Fibroblast of upper back skin (primary cell): Measurements from ENCODE around the gene VAV2.

Experiments
- DNase-seq: peaks from one replicate; pipeline ENCODE4 v3.0.0-alpha.2; 2013

Gene VAV2

GRCh38 chr9:133810556-133811195 is 181.4 kb downstream of the VAV2 start:
- DNase-seq = no peak

- no peak for DNase-seq
Measured at GRCh38 chr9:133809335-133809734, 182.8 kb downstream of the VAV2 start.

DNA sequence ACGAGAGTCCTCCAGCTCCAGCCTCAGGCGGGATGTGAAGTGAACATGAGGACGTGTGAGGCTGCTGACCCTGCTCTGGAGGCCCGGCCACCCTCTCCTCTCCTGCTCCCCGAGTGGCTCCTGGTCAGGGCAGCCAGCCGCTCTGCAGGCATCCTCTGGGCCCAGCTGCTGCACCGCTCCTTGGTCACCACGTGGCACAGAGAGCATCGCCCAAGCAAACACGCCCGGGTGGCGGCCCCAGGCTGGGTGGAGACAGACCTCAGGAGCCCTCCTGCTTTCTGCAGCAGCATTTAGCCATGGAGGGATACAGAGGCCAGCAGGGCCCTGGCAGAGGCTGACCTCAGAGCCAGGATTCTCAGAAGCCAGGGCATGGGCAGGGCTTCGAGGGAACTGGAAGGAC is 184.3 kb downstream of the VAV2 start:
- no peak for DNase-seq

GRCh38 chr9:133807037-133807436 is 185.1 kb downstream of the VAV2 start:
- no peak for DNase-seq

GRCh38 chr9:133806623-133807010 is 185.5 kb downstream of the VAV2 start:
- DNase-seq = no peak

GRCh38 chr9:133805876-133806622 is 186.1 kb downstream of the VAV2 start:
- DNase-seq = no peak

- no peak for DNase-seq
Measured at GRCh38 chr9:133804199-133804598, 187.9 kb downstream of the VAV2 start.

- DNase-seq = no peak
Measured at GRCh38 chr9:133803745-133804144, 188.4 kb downstream of the VAV2 start.

GRCh38 chr9:133803028-133803585 is 189.0 kb downstream of the VAV2 start:
- peak; percentile 31 for DNase-seq

- DNase-seq = no peak
Measured at GRCh38 chr9:133801739-133802138, 190.4 kb downstream of the VAV2 start.

DNA sequence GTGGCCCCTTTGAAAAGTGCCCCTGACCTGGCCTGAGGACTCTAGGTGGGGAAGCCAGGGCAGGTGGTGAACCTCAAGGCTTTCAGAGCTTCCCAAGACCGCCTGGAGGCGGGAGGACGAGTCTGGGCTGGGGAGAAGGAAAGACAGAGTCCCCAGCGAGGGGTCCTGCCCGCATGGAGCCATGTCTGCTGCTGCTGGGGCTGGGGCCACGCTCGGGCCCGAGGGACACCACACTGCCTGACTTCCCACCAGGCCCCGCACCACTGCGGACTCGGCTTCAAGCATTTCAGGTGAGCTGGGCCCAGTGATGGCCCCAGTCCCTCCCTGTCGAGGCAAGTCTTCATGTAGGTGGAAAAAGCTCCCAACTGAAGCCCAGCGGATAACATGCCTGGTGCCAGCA is 191.9 kb downstream of the VAV2 start:
- DNase-seq = no peak

- no peak for DNase-seq
Measured at GRCh38 chr9:133799716-133800115, 192.4 kb downstream of the VAV2 start.

DNA sequence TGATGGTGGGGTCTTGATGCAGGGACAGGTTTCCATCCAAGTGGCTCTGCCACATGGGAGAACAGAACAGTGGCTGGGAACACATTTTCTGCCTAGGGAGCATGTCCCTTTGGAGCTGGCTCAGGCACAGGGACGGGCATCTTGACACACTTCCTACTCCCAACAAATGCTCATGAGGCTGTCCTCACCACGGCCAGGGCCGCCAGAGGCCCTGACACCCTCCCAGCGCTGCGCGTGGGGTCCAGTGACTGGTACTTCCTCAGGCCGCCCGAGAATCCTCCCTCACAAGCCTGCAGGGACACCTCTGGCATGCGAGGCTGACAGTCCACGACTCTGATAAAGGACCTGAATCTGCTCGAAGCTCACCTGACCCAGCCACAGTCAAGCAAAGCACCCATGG is 193.0 kb downstream of the VAV2 start:
- DNase-seq = no peak

DNA sequence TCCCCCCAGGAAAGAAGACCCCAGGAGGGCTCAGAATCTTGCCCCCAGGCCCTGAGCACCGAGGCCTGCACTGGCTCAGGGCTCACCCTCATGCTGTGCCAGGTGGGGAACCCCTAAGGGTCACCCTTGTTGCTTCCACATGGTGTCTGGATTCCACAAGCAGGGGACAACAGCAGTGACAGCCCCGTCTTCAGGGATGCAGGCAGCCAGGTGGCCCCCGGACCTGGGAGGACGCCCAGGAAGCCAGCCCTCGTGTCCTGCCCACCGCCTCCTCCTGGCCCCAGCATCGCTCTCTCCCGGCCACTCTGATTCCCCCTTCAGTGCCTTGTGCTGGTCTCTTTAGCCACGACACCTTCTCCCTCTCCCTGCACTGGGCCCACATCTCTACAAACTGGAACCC is 194.0 kb downstream of the VAV2 start:
- DNase-seq = no peak

DNA sequence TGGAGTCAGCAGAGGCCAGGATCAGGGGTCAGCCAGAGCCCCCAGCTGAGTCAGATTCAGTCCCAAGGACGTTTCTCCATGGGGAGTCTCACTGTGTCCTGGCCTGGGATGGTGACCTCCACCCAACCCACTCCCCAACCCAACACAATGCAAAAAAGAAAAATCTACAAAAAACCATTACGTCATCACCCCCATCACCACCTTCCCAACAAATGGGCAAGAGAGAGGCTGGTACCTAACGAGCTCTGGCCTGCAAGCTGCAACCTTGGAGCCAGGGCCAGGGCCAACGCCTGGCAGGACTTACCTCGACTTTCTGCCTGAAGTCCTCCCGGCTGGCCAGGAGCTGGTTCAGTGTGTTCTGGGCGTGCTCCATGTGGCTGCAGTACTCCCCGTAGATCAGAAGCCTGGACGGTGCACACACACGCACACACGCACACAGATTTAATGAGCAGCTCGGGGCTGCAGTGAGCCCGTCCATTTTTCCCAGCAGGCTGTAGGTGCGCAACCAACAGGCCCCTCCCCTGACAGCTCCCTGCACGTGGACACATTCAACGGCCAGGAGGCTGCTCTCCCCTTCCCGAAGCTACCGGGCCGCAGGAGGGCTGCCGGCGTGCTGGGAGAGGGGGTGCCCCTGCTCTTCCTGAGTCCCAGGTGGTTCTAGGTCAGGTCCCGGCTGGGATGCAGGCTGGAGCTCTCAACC is 194.6 kb downstream of the VAV2 start:
- DNase-seq = no peak

GRCh38 chr9:133796562-133796961 is 195.6 kb downstream of the VAV2 start:
- DNase-seq = no peak

DNA sequence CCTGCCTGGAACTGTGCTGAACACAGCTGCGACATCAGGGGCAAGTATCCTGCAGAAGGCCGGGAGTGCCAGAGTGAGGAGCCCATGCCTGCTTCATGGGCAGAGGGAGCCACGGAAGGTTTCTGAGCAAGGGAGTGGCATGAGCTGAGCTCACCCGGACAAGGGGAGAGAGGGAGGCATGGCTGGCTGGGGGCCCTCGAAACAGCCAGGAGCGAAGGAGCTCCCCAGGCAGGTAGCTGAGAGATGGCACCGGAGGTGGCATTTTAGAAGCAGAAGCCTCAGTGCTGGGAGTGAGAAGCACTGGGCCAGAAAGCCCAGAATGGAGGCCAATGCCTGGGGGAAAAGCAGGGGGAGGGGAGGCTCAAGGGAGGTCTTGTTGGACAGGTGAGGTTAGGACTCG is 197.1 kb downstream of the VAV2 start:
- no peak for DNase-seq

DNA sequence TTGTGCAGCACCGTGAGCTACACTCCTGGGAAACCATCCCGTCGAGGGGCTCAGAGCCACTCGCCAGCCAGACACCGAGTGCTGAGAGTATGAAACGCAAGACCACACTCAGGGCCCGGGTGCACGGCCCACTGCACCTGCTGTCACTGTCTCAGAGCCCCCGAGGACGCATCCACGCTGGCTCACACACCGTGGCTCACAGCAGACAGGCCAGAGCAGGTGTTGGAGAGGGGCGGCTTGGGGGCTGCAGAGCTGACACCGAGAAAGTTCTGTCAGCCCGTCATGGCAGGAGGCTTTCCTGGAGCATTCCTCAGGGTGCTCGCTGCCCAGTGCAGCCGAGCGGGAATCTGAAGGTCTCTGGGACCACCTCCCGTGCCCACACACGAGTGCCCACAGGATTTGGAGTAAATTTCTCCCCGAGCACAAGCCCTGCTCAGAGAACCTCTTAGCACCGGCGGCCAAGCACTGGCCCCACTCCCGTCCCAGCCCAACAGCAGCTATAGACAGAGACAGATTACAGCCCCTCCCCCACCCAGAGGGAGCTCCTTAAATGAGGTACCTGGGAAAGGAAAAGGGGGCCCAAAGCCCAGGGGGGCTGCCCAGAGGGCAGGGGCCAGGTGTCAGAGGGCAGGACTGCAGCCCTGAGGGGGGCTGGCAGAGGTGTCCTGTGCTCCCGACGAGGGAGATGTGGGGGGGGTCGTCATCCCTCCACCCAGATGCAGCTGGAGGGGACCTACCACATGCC is 197.9 kb downstream of the VAV2 start:
- DNase-seq = no peak

- DNase-seq = no peak
Measured at GRCh38 chr9:133793471-133793870, 198.7 kb downstream of the VAV2 start.

DNA sequence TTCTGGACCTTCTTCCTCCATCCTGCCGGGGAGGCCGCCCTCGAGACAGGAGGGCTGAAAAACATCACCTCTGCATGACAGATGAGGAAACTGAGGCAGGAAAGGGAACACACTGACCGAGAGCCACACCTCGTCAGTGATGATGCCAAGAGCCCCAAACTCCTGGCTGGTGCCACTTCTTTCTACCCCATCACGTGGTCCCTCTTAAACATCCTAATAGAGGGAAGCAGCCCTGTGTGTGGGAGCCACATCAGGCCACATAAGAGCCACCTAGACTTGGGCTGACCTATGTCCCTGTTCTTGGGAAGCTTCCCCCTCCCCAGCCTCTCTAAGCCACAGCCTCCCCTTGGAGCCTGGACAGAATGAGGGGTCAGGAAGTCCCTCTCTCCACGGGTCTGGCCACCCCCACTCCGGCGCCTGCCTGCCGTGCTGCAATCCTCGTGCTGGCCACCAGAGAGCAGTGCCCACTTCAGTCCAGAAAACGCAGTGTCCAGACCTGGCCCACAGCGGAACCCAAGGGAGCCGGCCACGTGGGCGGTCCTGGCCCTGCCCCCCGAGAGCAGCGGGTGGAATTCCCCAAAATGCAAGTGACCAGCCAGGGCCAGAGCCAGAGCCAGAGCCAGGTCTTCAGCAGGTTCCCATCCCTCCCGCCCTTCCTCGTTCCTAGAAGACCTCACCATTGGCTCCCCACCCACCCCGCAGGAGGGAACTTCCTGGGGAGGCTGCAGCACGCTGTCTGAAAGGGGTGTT is 199.2 kb downstream of the VAV2 start:
- DNase-seq = peak; percentile 63

DNA sequence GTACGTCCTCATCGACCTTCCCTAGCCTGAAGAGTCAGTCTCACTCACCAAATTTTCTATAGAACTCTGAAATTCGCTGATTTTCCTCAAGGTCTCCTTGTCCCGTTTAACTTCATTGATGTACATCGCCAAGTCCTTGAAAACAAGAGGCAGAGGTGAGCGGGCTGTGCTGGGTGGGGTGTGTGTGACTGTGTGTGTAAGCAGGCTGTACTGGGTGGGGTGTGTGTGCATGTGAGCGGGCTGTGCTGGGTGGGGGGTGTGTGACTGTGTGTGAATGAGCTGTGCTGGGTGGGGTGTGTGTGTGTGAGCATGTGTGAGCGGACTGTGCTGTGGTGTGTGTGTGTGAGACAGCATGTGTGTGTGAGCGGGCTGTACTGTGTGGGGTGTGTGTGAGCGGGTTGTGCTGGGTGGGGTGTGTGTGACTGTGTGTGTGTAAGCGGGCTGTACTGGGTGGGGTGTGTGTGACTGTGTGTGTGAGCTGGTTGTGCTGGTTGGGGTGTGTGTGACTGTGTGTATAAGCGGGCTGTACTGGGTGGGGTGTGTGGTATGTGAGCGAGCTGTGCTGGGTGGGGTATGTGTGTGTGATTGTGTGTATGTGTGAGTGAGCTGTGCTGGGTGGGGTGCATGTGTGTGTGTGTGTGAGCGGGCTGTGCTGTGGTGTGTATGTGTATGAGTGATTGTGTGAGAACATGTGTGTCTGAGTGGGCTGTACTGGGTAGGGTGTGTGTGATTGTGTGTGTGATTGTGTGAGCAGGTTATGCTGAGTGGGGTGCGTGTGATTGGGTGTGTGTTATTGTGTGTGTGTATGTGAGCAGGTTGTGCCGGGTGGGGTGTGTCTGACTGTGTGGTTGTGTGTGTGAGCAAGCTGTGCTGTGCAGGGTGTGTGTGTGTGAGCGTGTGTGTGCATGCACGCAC is 200.1 kb downstream of the VAV2 start:
- no peak for DNase-seq
